Activated CD8-positive, alpha-beta memory T cell treated with anti-CD3 and anti-CD28 coated beads, Interleukin-2, amount 50 U/mL, for 4 hours (primary cell): ENCODE data around the gene PSMD11.
"Not testable (repeated sequence)": the region's sequence is repeated elsewhere in the genome, so short reads cannot be mapped to it uniquely, and the experiment has no call there.

Source experiments
- DNase-seq: peaks from one replicate; pipeline ENCODE4 v3.0.0-alpha.2; 2020

Gene PSMD11

DNA sequence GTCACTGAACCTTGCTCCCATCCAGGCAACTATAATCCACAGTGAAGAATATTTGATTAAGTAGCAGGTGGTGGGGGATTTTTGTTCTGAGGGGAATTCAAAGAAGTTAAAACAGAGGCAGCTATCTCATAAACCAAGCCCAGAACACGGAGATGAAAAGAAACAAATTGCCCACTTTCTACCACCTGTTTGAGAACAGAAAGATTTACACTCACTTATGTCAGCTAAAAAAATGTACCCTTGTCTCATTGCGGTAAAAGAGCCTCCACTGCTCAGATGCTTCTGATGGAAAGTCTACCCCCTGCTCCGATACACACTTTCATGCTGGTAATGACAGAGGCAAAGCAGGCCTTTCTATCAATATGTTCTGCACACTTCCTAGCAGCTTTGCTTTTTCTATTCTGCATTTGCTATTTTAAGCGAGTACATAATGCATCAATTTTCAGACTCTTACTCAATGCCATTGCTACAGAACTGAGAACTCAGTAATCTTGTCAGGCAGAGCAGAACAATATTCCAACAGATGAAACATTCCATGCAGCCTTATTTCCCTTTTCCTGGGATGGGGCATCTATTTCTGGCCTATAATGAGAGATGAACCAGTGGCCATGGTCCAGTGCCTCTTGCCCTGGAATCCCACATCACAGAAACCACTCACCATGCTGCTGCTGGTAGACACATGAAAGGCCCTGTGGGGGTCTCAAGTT is 71.5 kb downstream of the PSMD11 start:
- no peak for DNase-seq

DNA sequence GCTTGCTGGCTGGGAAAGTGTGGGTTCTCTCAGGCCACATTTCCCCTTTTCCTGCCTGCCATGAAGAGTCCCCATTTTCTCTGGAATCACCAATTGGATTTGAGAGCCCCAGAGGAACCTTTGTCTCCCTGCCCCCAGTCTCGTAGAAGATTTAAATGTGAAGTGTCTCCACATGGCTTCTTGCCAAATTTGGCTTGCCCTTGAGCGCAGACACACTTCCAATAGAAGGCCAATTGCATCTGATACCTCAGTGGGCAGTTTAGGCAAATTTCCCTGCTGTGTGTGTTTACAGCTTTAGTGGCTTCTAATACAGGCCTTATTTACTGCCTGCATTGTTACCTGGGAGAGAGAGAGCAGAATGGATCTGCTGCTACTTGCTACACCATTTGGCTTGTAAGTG is 72.1 kb downstream of the PSMD11 start:
- no peak for DNase-seq

DNA sequence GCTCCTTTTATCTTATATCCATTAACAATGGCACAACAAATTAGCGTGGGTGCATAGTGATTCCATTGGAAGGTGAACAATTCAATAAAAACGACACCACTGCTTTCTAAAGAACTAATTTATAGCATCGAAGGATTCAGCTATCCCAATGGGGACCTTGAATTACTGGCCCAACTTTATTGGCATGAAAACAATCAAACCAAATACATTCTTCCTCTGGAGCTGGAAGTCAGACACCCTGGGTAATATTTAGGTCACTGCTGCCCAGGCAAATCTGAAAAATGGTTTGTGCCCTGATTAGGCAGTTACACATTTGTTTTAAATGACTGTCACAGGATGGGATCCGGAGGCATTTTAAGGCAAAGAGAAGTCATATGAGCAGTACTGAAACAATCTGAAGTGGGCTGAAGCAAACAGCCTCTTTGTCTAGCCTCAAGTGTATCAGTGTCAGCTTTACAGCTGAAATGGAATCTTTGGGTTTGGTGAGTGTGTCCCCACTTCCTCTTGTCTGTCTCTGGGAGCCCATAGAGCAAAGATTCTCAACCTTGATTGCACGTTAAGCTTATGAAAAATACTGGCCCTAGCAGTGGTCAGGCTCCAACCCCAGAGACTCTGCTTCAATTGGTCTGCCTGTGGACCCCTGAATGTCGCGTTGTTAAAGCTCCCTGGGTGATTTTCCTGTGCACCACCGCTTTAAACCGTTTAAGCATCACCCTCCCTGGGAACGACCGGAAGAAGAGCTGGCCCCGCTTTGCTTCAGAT is 72.8 kb downstream of the PSMD11 start:
- DNase-seq, result no peak

DNA sequence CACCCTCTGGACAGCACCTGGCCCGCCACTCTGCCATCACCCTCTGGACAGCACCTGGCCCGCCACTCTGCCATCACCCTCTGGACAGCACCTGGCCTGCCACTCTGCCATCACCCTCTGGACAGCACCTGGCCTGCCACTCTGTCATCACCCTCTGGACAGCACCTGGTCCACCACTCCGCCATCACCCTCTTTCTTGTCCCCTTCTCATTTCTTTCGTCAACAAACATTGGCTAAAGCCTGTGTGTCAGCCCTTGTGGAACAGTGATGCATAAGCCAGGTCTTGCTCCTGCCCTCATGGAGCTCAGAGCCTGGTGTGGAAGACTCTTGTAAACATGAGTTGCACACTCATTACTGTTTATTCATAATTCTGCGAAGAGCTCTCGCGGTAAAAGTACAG is 73.7 kb downstream of the PSMD11 start:
- no peak for DNase-seq

DNA sequence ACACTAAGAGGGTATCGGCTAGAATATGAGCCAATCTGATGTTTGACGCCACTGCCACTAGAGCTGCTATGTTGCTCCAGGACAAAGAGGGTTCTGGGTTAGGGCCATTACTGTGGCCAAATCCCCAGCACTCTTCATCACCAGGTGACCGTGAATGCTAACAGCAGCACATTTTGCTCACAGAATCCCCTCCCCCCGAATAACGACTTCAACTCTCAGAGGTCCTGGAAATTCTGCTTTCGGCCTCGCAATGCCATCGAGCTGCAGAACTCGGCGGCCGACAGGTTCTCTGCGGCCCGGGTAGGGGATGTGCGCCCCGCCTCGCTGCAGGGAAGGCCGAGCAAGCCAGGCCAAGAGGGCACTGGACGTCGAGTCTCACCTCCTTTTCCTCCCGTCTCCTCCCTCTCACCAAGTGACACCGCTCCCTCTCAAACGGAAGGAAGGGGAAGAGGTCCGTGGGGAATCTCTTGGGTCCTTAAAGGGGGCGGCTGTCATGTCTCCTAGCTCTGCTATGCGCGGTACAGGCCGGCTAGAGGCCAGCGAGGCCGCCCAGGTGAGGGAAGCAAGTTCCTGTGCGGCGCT is 74.4 kb downstream of the PSMD11 start:
- no peak for DNase-seq

DNA sequence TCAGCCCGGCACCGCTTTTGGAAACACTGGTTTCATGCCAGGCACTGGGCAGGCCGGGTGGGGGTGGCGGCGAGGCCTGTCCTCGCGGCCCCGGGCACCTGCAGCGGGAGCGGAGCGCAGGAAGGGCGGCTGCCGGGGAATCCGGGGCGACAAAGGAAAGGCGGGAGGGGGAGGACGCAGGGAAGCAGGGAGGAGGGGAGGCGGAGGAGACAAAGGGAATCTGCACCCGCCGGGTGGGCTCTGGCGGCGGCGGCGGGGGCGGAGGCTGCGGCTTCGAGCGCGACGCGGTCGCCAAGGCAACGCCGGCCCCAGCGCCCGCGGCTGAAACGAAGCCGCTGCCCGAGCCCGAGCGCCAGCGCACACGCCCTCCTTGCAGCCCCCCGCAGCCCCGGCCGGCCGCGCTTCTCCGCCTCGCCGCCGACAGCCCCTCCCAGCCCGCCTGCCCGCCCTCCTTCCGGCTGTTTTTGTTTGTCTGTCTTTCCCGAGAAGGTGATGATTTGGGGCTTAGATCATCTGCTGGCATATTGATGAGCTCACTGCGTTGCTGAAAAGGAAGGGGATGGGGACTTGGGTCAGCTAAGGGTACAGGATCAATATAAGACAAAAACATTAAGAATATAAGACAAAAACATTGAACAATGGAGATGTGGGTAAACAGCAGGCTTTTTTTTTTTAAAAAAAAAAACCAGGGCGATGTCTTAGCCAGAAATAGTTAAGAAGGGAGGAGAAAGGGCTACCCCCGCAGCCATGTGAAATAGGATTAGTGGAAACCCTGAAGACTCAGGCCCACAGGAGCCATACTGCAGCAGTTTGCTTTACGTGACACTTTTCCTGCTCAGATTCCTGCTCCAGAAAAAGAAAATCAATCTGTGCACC is 75.2 kb downstream of the PSMD11 start:
- DNase-seq, result peak; percentile 67

DNA sequence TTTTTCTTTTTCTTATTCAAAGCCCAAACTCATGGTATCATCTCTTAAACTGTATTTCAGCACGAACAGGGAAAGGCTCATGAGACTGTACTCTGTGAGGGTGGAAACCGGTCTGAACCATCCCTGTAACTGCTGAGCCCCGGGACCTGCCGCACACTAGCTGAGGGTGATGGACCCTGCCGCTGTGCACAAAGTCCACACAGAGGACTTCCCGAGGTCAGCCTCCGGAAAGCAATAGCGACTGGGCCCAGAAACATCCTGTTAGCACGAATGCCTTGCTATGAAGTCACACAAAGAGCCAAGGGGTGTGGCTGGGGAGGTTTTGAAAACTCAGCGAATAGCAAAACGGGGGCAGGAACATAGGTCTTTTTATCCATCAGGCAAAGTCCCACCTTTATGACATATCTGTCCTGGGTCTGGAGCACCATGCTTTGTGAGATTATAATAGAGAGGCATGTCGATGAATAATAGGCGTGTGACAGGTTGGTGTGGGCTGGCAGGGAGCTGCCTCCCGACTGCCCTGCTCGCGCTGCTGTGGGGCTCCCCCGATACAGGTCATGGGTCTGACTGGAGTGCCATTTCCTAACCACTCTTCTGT is 75.9 kb downstream of the PSMD11 start:
- peak; percentile 34 for DNase-seq

DNA sequence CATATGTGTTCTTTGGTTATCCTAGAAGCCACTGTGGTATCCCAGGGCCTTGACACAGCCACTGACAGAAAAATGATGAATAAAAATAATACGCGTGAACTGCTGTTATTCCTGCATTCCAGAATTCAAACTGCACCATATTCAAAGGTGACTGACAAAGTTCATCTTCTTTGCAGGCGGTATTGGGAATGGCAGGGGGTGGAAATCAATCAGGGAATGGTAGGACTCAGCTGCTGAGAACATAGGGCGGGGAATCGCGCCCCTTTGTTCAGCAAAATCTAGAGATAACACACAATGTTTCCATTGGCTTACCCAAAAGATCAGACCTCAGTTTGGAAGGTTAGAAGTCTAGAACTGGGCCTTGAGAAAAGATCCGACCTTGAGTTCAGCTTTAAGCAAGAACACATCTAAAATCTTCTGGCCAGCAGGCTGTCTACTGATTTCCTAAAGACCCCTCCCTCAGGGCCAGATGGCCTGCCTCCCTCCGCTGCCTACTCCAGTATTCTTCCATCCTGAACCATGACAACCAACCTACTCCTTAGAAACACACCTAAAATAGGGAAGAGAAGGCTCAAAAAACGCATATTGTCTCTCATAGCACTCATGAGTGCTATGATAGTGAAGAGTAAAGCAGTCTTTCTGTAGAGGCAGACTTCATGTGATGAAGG is 76.6 kb downstream of the PSMD11 start:
- DNase-seq, result no peak

DNA sequence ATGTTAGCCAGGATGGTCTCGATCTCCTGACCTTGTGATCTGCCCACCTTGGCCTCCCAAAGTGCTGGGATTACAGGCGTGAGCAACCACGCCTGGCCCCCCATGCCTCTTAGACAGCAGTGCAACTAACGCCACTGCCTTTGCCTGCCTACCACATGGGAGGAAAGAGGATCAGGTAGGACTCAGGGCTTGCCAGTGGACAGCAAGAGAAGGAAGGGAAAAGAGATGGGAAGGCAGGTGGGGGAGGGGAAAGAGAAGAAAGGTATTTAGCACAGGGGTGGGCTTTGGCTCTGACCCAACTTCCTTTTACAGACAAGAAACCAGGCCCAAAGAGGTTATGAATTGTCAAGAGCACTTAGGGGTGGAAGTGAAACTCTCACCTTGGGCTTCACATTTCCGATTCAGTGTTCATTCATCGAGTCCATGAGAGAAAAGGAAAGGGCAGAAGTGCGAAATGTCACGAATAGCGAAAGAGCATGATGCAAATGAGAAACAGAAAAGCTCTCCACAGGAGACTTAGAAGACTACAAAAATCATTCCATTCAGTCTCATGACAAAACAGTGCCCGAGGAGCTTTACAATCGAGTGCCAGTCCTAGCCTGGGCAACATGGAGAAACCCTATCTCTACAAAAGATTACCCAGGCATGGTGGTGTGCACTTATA is 78.8 kb downstream of the PSMD11 start:
- no peak for DNase-seq

DNA sequence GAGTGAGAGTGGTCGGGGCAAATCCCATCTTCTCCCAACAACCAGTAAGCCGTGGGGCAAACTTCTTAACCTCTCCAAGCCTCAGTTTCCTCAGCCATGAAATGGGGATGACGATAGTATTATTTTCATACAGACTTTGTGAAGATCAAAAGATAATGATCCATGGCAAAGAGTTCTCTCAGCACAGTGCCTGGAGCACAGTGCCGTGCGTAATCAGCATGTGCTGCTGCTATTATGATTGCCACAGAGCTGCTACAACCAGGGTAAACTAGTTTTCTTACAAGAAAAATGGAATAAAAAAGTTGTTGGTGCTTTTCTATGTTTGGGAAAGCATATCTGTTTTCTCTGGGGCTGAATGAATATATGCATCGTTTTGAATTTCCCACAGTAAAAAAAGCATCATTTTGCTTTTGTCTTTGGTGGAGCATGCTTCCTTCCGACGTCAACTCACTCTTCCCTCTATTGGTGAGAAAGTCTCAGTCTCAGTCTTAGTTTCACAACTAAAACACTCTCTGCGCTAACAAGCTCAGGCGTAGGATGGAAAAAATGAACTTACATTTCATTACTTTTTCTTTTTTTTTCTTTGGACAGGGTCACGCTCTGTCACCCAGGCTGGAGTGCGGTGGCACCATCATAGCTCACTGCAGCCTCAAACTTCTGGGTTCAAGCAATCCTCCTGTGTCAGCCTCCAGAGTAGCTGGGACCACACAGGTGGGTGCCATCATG is 79.7 kb downstream of the PSMD11 start:
- DNase-seq, result no peak

DNA sequence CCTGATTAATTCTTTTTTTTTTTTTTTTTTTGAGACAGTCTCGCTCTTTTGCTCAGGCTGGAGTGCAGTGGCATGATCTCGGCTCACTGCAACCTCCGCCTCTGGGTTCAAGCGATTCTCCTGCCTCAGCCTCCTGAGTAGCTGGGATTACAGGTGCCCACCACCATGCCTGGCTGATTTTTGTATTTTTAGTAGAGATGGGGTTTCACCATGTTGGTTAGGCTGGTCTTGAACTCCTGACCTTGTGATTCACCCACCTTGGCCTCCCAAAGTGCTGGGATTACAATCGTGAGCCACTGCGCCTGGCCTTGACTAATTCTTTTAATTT is 80.2 kb downstream of the PSMD11 start:
- DNase-seq, result not testable (repeated sequence)

DNA sequence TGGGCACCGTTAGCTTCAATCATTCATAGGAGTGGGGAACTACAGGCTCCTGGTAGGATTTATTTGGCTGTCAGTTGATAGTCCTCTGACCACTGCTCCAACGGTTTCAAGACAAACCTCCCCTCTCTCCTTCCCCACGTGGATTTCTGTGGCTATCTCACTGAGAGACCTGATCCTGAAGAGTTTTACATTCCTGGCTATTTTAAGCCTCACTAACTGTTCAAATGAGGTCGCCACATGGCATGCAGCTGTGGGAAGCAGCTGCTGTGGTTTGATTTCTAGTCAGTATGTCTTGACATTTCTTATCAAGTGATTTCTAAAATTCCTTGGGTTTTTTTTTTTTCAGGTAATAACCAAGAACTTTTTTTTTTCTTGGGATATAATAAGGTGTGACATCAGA is 80.8 kb downstream of the PSMD11 start:
- no peak for DNase-seq

DNA sequence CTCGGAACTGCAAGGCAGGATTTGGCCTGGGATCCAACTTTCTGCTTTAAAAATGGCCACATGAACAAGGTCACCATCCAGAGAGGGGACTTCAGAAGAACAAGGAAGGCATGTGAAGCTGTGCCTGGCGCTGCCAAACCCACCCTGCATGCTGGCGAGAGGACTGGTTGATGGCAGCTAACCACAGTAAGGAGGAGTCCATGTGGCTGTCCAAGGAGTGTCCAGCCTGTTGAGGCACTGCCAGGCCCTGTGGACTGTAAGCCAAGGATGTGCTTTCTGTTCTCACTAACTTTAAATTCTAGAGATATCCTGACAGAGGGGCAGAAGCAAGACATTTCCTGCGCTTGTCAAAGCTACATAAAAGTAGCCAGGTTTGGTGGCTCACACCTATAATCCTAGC is 82.8 kb downstream of the PSMD11 start:
- no peak for DNase-seq

DNA sequence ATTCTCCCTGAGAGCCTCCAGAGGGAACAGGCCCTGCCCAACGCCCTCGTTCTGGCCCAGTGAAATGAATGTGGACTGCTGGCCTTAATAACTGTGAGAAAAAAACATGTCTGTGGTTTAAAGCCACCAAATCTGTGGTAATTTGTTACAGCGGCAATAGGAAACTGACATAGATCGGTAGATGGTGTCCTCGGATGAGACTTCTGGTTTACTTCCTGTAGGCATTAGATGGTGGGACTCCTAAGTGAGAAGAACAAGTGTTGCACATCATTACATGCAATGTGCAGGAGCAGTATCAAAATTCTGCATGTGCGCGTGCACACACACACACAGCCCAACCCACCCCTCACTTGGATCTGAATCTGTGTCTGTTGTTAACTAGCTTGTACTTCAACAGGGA is 84.5 kb downstream of the PSMD11 start:
- DNase-seq, result no peak

DNA sequence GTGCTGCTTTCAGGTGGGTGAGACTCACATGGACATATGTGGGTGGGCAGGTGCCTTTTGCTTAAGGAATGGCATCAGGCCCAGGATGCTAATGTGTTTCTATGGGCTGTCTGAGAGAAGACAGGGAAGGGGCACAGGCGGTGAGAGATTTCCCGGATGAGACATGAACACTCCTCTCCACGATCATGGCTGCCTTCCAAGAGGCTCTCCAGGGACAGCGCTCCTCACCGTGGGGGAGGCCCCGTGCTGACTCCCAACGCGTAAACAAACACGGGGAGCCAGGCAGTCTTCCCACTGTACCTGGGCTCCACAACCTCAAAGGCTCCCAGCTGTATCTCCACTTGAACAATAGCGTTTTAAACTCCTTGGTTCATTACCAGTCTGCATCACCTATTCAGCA is 85.3 kb downstream of the PSMD11 start:
- DNase-seq, result no peak
